Transverse colon (tissue), 4 donors: ENCODE results near the gene DPF3.

Experiments used
- CTCF ChIP-seq, 5 experiments: fragments of 200-600 bp in 3 of 5; fragments of 450-650 bp in 2 of 5; sonication (generic) in 3 of 5; IDR thresholded peaks; 1 replicate in 2 of 5; 2 replicates in 3 of 5; pipeline ENCODE4 v1.5.1; 2016 to 2017; ENCODE audit warnings: antibody characterized with exemption in 5 of 5, inconsistent platforms in 3 of 5, mild to moderate bottlenecking in 2 of 5, moderate library complexity in 1 of 5
- POLR2A ChIP-seq: fragments of 450-650 bp; IDR thresholded peaks from one replicate; pipeline ENCODE4 v1.6.1; 2016; ENCODE audit warnings: antibody characterized with exemption, mild to moderate bottlenecking, moderate library complexity
- POLR2AphosphoS5 ChIP-seq, 3 donors: sonication (generic); formaldehyde crosslinking; IDR thresholded peaks; one replicate each; pipeline ENCODE4 v1.6.1; 2016; ENCODE audit warnings: antibody characterized with exemption in 3 of 3

DNA sequence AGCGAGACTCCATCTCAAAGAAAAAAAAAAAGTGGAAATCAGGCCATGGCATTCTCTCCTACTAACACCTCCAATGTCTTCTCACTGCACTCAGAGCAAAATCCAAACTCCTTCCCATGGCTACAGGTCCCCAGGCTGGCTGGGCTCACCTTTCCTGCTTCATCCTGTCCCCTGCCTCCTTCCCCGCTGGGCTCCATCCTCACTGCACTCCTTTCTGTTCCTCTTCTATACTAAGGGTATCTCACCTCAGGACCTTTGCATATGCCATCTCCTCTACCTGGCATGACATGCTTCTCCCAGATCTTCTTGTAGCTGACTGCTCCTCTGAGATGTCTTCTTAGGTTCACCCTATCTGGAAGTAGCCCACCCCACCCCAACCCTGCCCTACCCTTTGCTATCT is 111.1 kb downstream of the DPF3 start:
- TF ChIP-seq CTCF (IDR thresholded peaks at IDR 0.05) (no peak), POLR2A (no peak), POLR2AphosphoS5 (IDR thresholded peaks at IDR 0.05) (no peak)
